HG03457 (cell line): ENCODE data around the gene RAB3D.

Experiments used
- ATAC-seq: cut with Tn5 transposase; IDR thresholded peaks from one replicate; pipeline ENCODE4 v1.9.1; 2021; ENCODE audit warnings: moderate number of reproducible peaks; ENCODE audit not compliant: unreplicated experiment

RAB3D gene

DNA sequence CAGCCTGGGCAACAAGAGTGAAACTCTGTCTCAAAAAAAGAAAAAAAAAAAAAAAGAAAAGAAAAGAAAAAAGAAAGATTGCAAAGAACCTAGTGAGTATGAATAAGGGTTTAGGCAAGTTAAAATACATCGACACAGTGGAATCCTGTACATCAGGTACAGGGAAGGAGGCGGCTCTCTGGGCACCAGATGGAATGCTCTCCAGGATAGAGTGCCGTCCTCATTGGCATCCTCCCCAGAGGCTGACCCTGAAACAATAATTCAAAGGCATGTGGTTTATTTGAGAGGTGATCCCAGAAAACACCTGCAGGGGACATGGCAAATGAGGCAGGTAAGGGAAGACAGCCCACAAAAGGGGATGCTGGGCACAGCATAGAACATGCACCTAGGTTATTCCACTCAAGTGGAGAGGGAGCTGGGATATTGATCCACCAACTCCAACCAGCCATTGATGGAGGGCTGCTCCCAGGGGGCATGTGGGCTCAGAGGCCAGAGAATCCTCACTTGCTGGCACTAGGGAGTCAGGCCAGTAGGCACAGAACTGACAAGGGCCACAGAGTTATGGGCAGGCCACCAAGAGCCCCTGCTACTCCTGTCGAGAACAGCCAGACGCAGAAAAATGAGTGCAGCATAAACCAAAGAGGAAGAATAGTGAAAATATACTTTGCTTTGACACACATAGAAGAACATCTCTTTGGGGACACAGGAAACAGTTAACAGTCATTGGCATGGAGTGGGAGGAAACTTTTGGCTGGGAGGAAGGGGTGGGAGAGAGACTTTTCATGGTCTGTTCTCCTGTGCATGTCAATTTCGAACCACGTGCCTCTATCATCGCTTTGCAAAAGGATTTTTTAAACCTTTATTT is 39.3 kb downstream of the RAB3D start:
- no peak for ATAC-seq

DNA sequence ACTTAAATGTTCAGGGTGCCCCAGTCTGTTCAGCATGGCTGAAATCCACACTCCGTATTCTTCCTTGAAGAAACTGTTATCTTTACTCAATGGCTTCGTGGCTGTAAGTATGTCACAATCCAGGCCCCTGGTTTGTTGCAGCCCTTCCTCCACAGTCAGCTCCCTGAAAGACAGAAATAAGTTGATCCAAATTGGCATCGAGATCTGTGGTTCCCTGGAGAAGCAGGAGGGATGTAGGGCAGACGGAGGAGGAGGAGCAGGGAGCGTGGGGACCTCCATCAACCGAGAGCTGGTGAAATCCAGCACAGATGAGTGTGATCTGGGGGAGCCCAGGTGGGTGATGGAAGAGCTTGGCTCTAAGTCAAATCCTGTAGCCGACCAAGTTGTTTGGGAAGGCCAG is 43.2 kb downstream of the RAB3D start:
- ATAC-seq: no peak

DNA sequence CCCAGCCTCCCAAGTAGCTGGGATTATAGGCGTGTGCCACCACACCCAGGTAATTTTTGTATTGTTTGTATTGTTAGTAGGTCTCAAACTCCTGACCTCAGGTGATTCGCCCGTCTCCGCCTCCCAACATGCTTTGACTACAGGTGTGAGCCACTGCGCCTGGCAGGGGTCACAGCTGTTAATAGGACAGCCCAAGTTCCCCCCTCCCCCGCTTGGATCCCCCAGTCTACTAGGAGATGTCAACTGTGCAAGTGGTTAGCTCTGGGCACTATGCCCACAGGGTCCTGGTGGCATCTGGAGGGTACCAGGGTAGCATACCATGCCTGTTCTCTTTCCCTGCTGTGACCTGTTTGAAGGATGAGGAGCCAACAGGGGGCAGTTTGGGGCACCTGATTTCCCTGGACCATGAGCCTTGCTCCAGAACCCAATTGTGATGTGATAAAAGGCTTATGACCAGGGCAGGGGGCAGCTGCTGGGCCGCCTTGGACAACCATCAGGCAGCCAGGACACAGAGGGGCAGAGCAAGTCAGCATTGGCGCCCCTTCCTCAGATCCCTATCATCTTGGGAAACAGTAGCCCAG is 43.7 kb downstream of the RAB3D start, which contains the start of gene TSPAN16:
TSPAN16 (plus strand) TSS at position 496 of the 581 bp plus-strand sequence. CDS start 138 bp downstream, outside the sequence.
- no peak for ATAC-seq

DNA sequence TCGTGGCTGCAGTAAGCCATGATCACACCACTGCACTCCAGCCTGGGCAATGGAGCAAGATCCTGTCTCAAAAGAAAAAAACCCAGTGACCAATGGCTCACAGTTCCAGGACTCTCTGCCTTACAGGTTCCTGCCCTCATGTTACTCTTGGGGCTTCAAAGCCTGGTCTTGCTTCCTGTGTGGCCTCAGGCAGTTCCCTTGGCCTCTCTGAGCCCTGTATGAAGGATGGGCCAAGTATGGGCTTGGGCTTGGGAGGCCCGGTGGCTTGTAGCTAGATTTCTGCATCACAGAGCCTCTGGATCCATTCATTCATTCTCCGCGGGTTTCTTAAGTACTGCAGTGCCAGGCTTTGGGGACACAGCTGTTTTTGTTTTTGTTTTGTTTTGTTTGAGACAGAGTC is 44.3 kb downstream of the RAB3D start:
- no peak for ATAC-seq

DNA sequence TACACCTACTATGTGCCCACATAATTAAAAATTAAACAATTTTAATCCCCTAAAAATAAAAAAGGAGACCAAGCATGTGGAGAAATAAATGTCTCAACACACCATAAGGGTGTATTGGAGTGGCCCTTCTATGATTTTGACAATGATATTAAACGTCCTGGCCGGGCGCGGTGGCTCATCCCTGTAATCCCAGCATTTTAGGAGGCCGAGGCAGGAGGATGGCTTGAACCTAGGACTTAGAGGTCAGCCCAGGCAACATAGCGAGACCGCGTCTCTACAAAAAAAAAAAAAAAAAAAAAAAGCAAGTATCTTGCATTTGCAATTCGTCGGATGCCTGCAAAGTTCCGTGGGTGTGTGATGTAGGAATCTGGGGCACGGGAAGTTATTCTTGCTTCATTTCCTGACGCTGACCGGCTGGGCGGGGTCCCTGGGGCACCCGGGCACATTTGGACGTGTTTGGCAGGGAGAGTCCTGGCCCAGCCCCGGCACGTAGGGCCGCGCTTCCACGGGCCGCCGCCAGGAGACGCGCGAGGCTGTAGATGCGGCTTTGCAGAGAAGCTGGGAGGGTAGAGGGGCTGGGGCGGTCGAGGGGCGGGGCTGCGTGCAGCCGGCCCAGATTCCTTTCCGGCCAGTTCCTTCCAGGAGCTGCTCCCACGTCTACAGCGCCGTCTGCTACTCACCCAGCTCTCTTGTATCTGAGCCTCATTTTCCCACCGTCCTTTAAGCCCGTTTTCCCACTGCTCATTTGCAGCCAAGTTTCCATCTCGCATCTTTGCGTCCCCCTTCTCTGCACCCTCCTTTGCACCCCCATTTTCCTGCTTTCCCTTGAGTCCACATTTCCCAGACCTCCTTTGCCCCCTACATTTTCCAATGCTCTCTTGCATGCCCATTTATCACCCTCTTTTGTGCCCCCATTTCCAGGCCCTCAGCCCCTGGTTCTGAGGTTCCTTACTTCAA is 45.7 kb downstream of the RAB3D start:
- no peak for ATAC-seq

DNA sequence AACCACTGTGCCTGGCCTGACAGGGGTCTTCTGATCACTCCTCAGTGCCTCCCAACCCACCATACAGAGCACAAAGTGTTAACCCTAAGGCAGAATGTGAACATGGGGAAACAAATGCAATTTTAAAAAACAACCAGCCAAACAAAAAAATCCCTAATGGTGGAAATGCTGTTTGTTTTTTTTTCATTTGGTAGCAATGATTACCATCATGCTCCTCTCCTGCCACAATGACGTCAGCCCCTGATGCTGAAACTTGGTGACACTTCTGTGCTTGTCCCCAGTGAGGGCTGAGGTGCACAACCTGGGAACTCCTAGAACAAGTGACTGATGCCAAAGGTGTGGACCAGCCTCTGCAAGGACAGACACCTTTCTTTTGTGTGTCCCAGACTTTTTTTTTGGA is 47.5 kb downstream of the RAB3D start:
- no peak for ATAC-seq

DNA sequence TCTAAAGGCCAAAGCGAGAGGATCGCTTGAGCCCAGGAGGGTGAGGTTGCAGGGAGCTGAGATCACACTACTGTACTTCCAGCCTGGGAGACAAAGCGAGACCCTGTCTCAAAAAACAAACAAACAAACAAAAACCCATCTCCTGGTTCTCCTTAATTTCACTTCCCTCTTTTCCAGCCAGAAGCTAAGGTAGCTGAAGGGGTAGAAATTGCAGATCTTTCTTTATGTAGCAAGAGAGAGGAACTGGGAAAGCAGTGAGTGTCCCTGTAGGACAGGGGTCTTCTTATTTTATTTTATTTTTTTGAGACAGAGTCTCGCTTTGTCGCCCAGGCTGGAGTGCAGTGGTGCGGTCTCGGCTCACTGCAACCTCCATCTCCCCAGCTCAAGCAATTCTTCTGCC is 48.0 kb downstream of the RAB3D start:
- no peak for ATAC-seq

DNA sequence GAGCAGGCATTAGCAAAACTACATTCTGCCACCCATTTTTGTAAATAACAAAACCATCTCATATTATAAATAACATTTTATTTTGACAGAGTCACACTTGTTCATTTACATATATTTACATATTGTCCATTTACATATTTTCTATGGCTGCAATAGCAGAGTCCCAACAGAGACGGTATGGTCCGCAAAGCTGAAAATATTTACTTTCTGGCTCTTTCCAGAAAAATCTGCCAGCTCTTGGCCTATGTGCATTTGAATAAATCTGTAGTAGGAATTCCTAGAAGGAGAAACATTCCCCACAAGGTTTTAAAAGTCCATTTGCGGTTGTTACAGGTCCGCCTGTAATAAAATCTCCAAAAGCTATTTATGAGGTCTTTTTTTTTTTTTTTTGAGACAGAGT is 49.2 kb downstream of the RAB3D start:
- ATAC-seq: no peak

DNA sequence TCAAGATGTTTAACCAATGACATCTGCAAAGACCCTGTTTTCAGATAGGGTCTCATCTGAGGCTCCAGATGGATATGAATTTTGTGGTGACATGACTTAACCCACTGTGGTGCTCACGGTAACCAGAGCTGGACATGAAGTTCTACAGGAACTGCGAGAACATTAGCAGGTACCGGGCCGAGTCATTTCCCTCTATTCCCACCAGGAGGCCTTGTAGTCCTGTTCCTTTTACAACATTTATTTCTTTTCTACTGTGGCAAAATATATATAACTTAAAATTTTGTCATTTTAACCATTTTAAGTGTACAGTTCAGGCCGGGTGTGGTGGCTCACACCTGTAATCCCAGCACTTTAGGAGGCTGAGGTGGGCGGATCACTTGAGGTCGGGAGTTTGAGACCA is 51.1 kb downstream of the RAB3D start:
- ATAC-seq: no peak

DNA sequence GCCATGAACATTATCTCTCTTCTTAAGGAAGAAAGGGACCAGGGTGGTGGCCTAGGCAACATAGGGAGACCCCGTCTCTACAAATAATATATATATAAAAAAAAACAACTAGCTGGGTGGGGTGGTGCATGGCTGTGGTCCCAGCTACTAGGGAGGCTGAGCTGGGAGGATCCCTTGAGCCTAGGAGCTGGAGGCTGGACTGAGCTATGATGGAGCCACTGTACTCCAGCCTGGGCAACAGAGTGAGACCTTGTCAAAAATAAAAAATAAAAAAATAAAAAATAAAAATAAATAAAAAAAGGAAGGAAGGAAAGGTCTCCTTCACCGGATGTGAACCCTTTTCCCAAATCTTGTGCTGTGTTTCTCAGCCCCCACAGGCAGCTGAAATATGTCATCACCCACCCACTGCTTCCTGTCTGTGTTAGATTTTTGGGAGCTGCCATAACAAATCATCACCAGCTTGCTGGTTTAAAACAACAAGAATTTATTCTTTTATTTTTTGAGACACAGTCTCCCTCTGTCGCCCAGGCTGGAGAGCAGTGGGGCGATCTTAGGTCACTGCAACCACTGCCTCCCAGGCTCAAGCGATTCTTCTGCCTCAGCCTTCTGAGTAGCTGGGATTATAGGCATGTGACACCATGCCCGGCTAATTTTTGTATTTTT is 53.0 kb downstream of the RAB3D start:
- ATAC-seq: no peak

DNA sequence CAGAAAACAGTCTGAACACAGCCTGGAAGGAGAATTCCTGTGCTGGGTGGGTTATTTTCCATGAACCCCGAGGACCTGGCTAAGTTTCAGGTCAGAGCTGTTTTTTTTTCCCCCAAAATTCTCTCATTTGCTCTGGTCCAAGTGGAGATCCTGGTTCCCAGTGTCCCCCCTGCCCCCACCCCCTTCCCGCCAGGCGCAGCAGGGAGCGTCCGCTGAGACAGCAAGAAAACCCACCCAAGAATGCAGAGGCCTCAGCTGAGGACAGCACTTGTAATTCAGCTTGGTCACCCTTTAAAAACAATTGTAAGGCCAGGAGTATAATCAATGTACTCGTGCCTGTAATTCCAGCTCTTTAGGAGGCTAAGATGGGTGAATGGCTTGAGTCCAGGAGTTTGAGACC is 54.9 kb downstream of the RAB3D start:
- ATAC-seq: no peak

DNA sequence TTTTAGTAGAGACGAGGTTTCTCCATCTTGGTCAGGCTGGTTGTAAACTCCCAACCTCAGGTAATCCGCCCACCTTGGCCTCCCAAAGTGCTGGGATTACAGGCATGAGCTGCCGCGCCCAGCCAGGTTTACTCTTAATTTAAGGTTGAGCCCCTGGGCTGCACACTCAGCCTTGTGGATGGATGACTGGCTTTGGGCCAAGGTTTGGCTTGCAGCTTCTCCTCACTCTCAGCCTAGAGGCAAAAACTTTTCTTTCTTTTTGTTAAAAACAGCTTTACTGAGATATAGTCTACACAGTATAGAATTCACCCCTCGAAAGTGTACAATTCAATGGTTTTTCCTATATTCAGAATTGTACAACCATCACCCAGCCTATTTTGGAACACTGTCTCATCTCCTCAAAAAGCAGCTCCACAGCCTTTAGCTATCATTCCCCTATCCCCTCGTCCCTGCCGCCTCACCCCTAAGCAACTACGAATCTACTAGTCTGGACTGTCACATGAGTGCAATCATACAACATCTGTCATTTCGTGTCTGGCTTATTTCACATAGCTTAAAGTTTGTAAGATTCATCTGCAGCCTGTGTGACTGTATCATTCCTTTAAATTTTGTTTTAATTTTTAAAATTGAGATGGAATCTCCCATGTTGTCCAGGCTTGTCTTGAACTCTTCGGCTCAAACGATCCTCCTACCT is 58.0 kb downstream of the RAB3D start:
- no peak for ATAC-seq

DNA sequence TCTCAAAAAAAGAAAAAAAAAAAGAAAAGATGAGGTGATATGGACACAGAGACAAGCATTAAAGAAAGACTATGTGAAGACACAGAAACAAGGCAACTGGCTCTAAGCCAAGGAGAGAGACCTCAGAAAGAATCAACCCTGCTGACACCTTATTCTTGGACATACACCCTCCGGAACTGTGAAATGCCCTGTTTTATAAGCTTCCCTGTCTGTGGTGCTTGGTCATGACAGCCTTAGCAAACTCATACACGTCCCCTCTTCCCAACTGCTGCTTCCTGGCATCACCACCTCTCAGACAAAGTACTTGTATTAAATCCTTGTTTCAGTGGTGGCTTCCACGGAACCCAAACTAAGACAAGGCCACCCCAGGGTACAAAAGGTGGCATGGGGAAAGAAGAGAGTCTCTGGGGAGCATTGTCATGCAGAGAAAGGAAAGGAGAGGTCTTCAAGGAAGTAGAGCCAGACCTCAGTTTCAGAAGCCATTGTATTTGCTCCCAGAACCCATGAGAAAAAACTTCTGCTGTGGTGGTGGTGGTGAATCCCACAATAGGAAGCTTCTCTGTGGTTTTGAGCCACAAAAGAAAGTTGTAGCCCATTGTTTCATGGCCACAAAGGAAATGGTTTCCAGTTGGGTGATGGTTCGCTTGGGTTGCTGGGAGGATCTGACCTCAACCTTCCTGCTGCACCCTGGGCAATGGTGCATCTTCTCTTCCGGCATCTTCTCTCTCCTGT is 59.8 kb downstream of the RAB3D start:
- ATAC-seq: no peak

DNA sequence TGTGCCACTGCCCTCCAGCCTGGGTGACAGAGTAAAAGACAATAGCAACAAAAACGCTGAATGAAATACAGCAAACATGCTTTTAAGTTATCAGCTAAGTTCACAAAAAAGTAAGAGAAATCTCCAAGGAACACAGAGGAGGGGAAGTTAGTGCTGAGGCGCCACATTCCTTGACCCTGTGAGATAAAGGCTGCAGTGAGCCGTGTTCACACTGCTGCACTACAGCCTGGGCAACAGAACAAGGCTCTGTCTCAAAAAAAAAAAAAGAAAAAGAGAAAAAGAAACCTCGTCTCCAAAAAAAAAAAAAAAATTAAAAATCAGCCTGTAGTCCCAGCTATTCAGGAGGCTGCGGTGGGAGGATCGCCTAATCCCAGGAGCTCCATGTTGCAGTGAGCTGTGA is 60.8 kb downstream of the RAB3D start:
- ATAC-seq: no peak

DNA sequence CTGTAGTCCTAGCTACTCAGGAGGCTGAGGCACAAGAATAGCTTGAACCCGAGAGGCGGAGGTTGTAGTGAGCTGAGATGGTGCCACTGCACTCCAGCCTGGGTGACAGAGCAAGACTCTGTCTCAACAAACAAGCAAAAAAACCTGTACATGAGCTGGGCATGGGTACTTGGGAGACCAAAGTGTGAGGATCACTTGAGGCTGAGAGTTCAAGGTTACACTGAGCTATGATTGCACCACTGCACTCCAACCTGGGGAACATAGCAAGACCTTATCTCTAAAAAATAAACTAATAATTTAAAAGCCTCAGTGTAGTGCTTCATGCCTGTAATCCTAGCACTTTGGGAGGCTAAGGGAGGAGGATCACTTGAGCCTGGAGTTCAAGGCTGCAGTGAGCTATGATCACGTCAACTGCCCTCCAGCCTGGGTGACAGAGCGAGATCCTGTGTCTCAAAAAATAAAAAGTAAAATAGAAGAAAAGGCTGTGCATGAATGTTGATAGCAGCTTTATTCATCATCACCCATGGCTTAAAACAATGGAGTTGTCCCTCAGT is 64.8 kb downstream of the RAB3D start:
- no peak for ATAC-seq

DNA sequence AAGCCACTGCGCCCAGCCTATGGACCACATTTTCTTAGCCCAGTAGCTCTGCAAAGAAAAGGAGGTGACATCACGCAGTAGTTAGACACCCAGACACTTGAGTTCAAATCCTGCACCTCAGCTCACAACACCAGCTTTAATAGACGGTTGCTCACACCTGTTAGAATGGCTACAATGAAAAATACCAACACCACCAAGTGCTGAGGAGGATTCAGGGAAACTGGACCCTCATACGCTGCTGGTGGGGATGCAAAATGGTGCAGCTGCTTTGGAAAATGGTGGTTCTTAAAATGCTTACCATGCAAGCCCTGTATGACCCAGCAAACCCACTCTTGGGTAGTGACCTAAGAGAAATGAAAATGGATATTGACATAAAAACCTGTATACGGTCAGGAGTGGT is 65.5 kb downstream of the RAB3D start:
- no peak for ATAC-seq

DNA sequence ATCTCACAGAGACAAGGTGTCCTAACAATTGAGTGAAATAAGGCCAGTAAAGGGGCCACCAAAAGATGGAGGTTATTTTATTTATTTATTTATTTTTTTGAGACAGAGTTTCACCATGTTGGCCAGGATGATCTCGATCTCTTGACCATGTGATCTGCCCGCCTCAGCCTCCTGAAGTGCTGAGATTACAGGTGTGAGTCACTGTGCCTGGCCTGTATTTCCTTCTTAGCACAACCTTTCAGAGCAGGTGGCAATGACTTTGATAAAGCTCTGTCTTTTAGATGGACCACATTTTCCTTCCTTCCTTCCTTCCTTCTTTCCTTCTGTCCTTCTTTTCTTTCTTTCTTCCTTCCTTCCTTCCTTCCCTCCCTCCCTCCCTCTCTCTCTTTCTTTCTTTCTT is 66.2 kb downstream of the RAB3D start:
- ATAC-seq: no peak
